Activated CD8-positive, alpha-beta memory T cell treated with anti-CD3 and anti-CD28 coated beads for 48 hours (primary cell): ENCODE data around the gene ACOXL.

ENCODE experiments used
- DNase-seq, 3 experiments: peaks; one replicate each; pipeline ENCODE4 v3.0.0-alpha.2; 2020; ENCODE audit warnings: low read depth in 2 of 3, low spot score in 2 of 3

ACOXL gene

DNA sequence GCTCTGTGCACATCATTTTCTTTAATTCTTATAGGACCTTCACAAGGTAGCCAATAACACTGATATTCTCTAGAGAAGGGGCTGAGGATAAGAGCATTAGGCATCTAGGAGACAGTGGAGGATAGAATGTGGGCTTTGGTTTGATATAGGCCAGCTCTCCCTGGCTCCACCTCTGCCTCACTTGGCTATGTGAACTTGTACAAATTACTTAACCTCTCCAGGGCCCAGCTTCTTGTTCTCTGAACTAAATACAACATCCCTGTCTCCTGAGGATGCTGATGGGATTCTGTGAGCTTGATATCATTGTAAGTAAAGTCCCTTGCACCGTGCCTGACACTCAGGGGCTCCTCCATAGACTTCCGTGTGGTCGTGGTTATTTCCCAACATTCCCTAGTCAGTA lies 87.3 kb downstream of the ACOXL start:
- no peak for DNase-seq

DNA sequence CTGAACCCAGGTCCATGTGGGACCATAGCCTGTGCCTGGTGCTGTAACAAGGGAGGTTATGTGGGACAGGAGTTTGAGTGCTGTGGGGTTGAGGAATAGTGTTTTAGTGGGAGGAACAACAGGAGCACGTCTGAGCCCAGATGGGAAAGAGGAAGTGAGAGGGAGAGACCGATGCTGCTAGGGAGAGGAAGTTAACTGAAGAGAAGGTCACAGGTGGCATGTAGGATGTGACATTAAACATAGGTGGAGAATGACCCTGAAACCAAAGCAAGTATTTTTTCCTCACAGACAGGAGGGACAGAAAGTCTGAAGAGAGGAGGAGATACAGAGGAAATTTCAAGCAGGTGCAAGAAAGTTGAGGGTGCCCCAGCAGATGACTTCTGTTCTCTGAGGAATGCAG lies 87.8 kb downstream of the ACOXL start:
- DNase-seq = no peak

GRCh38 chr2:110823165-110823564 lies 90.8 kb downstream of the ACOXL start:
- DNase-seq = no peak

GRCh38 chr2:110827511-110827910 lies 95.1 kb downstream of the ACOXL start:
- no peak for DNase-seq

DNA sequence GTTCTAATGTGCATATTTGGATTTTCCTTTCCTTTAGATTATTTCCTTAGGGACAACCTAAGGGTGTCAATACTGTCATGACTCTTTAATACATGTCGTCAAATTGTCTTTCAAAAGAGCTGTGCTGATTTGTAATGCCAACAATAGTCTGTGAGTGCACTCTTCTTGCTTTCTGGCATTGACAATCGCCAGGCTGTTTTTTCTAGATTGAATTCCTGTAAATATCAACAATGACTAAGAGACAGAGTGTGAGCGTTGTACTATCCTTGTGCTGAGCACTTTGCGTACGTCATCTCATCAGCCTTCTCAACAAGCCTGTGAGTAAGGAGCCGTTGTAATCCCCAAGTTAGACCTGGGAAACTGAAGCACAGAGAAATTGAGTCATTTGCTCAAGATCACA lies 96.0 kb downstream of the ACOXL start:
- no peak for DNase-seq

GRCh38 chr2:110829413-110830146 lies 97.2 kb downstream of the ACOXL start:
- DNase-seq = no peak

GRCh38 chr2:110832740-110833139 lies 100.4 kb downstream of the ACOXL start:
- DNase-seq = no peak

GRCh38 chr2:110834134-110834827 lies 101.9 kb downstream of the ACOXL start:
- DNase-seq = no peak

DNA sequence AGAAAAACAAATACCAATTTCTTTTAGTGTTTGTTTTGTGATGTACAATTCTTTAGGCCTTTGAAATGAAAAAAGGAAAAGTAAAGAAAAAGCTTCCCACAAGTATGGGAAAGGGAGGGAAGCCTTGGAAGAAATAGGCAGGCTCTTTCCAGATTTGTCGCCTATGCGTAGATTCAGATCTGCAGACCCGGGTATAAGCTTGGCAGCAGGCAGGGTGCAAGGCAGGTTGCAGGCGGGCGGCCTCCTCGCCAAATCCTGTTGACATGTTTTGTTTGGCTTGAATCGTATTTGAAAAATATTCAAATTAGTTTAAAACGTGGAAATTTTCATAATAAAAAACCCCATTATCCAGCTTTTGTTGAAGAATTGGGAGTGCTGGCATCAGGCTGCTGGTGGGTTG lies 104.3 kb downstream of the ACOXL start:
- DNase-seq = no peak

- no peak for DNase-seq
These were observed 105.4 kb downstream of the ACOXL start for GRCh38 chr2:110837446-110838409.

GRCh38 chr2:110838657-110839384 lies 106.4 kb downstream of the ACOXL start:
- DNase-seq = no peak

DNA sequence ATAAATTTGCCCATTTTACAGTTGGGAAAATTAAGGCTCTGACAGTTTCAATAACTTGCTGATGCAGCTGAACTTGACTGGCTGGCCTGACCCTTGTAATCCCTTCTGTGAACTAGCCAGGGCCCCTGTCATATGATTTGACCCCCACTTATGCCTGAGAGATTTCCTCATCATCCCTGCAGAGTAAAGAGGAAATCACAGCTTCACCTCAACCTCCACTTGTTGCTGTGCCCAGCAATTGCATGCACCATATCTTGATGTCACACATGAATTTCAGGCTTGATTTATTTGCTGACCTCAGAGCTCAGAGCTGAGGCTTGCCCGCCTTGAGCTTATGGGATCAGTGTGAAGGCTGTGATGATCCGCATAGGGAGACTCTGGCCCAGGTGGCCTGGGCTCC lies 108.1 kb downstream of the ACOXL start:
- DNase-seq = no peak

DNA sequence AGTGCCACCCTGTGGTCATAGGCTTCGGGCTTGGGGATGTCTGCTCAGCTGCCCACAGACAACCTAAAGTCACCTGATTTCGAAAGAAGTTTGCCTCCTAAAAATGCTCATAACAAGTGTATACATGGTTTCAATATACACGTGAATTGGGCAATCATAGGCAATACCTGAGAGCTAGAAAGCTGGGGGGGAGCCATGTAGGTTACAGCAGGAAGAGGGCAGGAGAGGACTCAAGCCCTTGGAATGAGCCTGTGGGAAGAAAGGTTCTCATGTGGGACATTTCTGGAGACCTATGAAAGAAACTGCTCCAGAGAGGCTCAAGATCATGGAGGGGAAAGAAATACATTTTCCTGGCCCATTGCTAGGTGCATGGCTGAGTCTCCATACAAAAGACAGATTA lies 109.7 kb downstream of the ACOXL start:
- DNase-seq = no peak

- DNase-seq = no peak
These were observed 111.1 kb downstream of the ACOXL start for GRCh38 chr2:110843496-110843895.

DNA sequence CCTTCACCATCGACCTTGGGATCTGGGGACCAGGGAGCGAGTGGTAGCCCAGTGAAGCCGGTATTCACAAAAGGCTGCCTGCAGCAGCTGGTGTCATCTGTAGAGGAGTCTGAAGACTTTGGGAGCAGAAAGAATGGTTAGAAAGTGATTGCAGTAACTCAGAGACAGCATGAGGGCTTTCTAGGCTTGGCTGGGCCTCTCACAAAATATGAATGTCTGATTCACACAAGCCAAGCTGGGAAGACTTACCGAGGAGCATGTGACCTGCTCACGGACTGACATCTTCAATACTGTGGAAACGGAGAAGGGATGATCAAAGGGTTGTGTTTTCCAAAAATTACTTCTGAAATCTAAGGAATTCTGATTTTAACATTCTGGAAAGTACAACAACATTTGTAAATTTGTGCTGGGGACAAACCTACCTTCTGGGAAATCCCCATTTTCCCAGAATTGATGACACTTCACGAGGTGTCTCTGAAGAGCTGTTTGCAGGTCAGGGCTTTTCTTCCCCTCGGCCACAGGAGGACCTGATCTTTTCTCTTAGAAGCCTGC lies 111.7 kb downstream of the ACOXL start:
- no peak for DNase-seq

DNA sequence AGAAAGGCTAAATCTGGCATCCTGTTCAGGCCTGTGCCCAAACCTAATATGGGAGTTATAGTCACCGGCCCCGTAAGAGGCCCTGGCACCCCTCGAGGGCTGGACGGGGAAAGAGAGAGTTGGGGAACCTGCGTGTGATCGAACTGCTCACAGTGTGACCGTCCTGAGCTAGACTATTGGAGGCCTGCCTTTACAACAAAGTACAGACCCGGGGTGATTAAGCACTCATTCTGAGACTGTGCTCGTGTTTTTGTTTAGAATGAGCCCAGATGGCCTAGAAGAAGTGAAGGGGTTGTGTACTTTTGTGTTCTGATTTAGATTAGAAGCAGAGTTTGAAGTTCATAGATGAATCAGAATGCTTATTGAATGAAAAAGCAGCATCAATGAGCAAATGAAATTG lies 115.3 kb downstream of the ACOXL start:
- no peak for DNase-seq

GRCh38 chr2:110848071-110848470 lies 115.7 kb downstream of the ACOXL start:
- DNase-seq = no peak

DNA sequence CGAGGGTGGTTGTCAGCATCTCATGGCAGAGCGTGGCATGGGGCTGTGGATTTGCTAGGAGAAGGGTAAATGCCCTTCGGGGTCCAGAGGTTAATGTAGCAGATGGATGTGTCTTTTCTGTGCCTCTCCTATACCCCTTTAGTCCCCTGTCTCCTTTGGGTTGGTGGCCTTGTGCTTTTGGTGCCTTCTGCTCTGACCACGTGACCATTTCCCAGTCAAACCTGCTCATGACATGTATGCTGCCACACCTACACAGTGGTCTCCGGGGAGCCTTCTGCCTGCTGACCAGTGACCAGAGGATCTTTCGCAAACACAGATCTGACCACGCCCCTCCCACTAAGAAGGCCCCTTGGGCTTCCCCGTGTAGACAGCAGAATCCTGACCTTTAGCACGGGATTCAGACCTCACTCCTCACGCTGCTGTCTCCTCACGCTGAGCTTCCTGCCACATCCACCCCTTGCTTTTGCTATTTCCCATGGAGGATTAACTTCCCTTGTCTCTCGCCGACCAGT lies 116.2 kb downstream of the ACOXL start:
- no peak for DNase-seq

DNA sequence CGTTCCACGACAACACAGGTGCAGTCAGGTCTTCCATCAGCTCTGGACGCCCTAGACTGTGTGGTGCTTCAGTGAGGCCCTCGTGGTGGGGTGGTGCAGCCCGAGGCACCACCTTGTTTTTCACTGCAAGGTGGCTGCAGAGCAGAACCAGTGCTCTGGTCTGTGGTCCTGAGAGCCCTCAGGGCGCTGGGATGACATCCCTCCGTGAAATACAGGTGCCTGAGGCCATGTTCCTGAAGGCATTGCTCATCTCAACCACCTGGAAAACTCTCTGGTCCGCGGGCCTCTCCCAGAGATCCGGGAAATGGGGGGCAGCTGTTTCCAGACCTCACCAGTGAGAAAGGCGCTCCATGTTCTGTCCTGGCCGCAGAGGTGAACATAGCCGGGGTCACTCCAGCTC lies 119.2 kb downstream of the ACOXL start:
- no peak for DNase-seq

DNA sequence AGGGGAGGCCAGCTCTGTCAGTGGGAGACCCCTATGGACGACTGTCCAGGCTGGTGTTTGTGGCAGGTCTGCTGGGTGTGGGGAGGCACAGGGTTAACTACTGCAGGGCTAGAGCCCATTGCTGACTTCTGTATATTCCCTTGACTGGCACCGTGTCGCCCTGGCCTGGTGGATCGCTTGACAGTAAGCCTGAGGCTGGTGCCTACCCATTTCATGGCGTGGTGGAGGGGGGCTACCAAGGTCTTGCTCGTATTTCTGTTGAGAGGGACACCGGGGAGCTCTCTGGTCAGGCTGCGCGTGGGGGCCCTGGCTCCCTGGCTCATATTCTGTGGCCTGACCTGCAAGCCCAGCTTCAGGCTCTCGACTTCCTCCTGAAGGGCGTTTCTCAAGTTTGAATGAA lies 119.7 kb downstream of the ACOXL start:
- DNase-seq = no peak
